Smooth muscle cell (in vitro differentiated cells): Measurements from ENCODE around the gene RAPGEF1. TPM values are rescaled to one million over a fixed set of nuclear protein-coding genes. Genes with fewer than 3 reads are reported as not detected.

Experiments
- DNase-seq: peaks from one replicate; lab custom pipeline; 2025; ENCODE audit not compliant: unreplicated experiment; lab: John Stamatoyannopoulos, UW
- H2AFZ ChIP-seq: fragments of 200-600 bp; sonication (generic); 2 replicates; pipeline ENCODE4 v1.6.0; 2016; ENCODE audit warnings: antibody characterized with exemption, low read depth, mild to moderate bottlenecking
- H3F3A ChIP-seq: fragments of 200-600 bp; sonication (generic); 2 replicates; pipeline ENCODE4 v1.6.0; 2017; ENCODE audit warnings: antibody characterized with exemption, low read depth
- H3K27ac ChIP-seq: fragments of 200-600 bp; sonication (generic); 2 replicates; pipeline ENCODE4 v1.5.1; 2016; ENCODE audit warnings: low read depth, mild to moderate bottlenecking
- H3K27me3 ChIP-seq: fragments of 200-600 bp; sonication (generic); 2 replicates; pipeline ENCODE4 v1.6.1; 2016; ENCODE audit warnings: low read depth, mild to moderate bottlenecking
- H3K36me3 ChIP-seq: fragments of 200-600 bp; sonication (generic); 2 replicates; pipeline ENCODE4 v1.5.1; 2016; ENCODE audit warnings: low read depth
- H3K4me1 ChIP-seq: fragments of 200-600 bp; sonication (generic); 2 replicates; pipeline ENCODE4 v1.5.1; 2016; ENCODE audit warnings: low read depth
- H3K4me2 ChIP-seq: fragments of 200-600 bp; sonication (generic); 2 replicates; pipeline ENCODE4 v1.6.0; 2016; ENCODE audit warnings: mild to moderate bottlenecking
- H3K4me3 ChIP-seq: fragments of 200-600 bp; sonication (generic); 2 replicates; pipeline ENCODE4 v1.5.1; 2016; ENCODE audit warnings: mild to moderate bottlenecking
- H3K79me2 ChIP-seq: fragments of 200-600 bp; sonication (generic); 2 replicates; pipeline ENCODE4 v1.6.0; 2016; ENCODE audit warnings: low read depth, mild to moderate bottlenecking
- H3K9ac ChIP-seq: fragments of 200-600 bp; sonication (generic); 2 replicates; pipeline ENCODE4 v1.6.0; 2016; ENCODE audit warnings: low read depth
- H3K9me3 ChIP-seq: fragments of 200-600 bp; sonication (generic); replicated peaks from 2 replicates; pipeline ENCODE4 v1.5.1; 2016; ENCODE audit warnings: low read depth
- H4K20me1 ChIP-seq: fragments of 200-600 bp; sonication (generic); 2 replicates; pipeline ENCODE4 v1.6.0; 2016; ENCODE audit warnings: low read depth
- WGBS: methylation state at CpG from one replicate; pipeline ENCODE4 v1.1.7; 2016; ENCODE audit warnings: low lambda C conversion rate; 5-methylcytosine and 5-hydroxymethylcytosine counted together
- polyA plus RNA-seq: library from polyadenylated mRNA; unstranded; fragments of >200 nt; fragmentation: Nextera tagmentation; extraction: Ambion mirVana; gene quantifications from 2 replicates; pipeline ENCODE4 v1.2.1, GENCODE V29; 2016
- total RNA-seq: library from RNA; depleted of rRNA; stranded (reverse); fragments of >200 nt; gene quantifications from 2 replicates; pipeline ENCODE4 v1.2.3, GENCODE V29; 2014
- TF ChIP-seq, protein P1 (sequence below): fragments of 200-600 bp; sonication (generic); IDR thresholded peaks from 2 replicates; pipeline ENCODE4 v1.5.1; 2017; ENCODE audit warnings: borderline replicate concordance, mild to moderate bottlenecking, antibody characterized with exemption; ENCODE audit not compliant: insufficient read depth, poor library complexity, severe bottlenecking

Gene RAPGEF1
- total and polyA plus RNA-seq, 2 experiments from 2014 or later = 16.4 to 17.8 TPM

DNA sequence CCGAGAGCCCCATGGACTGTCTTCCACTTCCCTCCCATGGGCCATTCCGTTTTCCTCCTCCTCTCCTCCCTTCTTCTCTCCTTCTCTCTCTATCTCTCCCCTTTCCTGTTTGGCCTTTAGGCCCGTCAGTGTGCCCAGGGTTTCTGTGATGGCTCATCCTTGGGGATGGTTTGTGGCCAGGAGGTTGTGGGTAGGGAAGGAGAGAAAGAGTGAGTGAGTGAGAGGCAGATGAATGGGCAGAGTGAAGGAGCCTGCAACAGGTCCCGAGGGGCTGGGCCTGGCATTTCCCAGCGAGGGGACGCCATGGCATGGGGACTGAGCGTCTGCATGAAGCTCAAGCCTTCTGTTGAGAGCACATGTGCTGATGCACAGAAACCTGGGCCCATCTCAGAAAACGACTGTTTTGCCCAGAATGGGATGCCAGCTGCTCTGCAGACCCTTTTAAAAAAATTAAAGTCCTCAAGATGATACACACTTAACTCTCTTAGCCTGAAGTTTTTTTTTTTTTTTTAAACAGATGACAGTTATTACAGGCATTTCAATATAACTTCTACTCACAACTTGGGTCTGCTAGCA is 125.4 kb downstream of the RAPGEF1 start:
- Histone ChIP-seq H2AFZ (no peak overlapping the region), H3K27me3 (no peaks in the 10 kb centered on the region), H3K4me1 (peaks cover 5% of the 10 kb centered on the region), H3K4me3 (no peak overlapping the region), H4K20me1 (peaks cover under 1% of the 10 kb centered on the region), H3K79me2 (no peaks in the 10 kb centered on the region), H3K27ac (no peak overlapping the region), H3K9me3 (no peaks in the 10 kb centered on the region), H3K4me2 (no peak overlapping the region), H3K9ac (no peak overlapping the region), H3K36me3 (no peaks in the 10 kb centered on the region), H3F3A (peaks cover 8% of the 10 kb centered on the region)
- TF ChIP-seq, protein P1, sequence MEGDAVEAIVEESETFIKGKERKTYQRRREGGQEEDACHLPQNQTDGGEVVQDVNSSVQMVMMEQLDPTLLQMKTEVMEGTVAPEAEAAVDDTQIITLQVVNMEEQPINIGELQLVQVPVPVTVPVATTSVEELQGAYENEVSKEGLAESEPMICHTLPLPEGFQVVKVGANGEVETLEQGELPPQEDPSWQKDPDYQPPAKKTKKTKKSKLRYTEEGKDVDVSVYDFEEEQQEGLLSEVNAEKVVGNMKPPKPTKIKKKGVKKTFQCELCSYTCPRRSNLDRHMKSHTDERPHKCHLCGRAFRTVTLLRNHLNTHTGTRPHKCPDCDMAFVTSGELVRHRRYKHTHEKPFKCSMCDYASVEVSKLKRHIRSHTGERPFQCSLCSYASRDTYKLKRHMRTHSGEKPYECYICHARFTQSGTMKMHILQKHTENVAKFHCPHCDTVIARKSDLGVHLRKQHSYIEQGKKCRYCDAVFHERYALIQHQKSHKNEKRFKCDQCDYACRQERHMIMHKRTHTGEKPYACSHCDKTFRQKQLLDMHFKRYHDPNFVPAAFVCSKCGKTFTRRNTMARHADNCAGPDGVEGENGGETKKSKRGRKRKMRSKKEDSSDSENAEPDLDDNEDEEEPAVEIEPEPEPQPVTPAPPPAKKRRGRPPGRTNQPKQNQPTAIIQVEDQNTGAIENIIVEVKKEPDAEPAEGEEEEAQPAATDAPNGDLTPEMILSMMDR = no peak
- no peak for DNase-seq
- 88% methylated on average over 8 of the region's 8 CpGs for WGBS

- peaks cover 5% of the 10 kb centered on the region for H4K20me1 ChIP-seq
- H3K9me3 ChIP-seq = no peaks in the 10 kb centered on the region
- TF ChIP-seq, protein P1 = no peak
- DNase-seq = no peak
- no peak overlapping the region for H3K4me2 ChIP-seq
- peaks cover 10% of the 10 kb centered on the region for H3K4me1 ChIP-seq
- no peak overlapping the region for H3K4me3 ChIP-seq
- no peak overlapping the region for H3K9ac ChIP-seq
- peaks cover 13% of the 10 kb centered on the region for H3F3A ChIP-seq
- no peaks in the 10 kb centered on the region for H3K27me3 ChIP-seq
- H3K27ac ChIP-seq = no peak overlapping the region
- 98% methylated on average over 8 of the region's 8 CpGs for WGBS
- H2AFZ ChIP-seq = no peak overlapping the region
- no peaks in the 10 kb centered on the region for H3K79me2 ChIP-seq
- no peaks in the 10 kb centered on the region for H3K36me3 ChIP-seq
Measured at GRCh38 chr9:131613921-131614320, 126.0 kb downstream of the RAPGEF1 start.

GRCh38 chr9:131612851-131613250 is 127.0 kb downstream of the RAPGEF1 start:
- no peak overlapping the region for H3K4me3 ChIP-seq
- no peak overlapping the region for H3K27ac ChIP-seq

More at GRCh38 chr9:131612851-131613250, 127.0 kb downstream of the RAPGEF1 start:
- no peaks in the 10 kb centered on the region for H3K27me3 ChIP-seq
- H3K79me2 ChIP-seq = no peaks in the 10 kb centered on the region
- H3K9me3 ChIP-seq = no peaks in the 10 kb centered on the region
- no peaks in the 10 kb centered on the region for H3K36me3 ChIP-seq
- peaks cover 20% of the 10 kb centered on the region for H3K4me1 ChIP-seq
- WGBS = 89% methylated on average over 7 of the region's 7 CpGs
- no peak for DNase-seq
- H3F3A ChIP-seq = peaks cover 18% of the 10 kb centered on the region
- peaks cover 15% of the 10 kb centered on the region for H4K20me1 ChIP-seq
- TF ChIP-seq, protein P1 = no peak
- H3K4me2 ChIP-seq = no peak overlapping the region
- H2AFZ ChIP-seq = no peak overlapping the region
- no peak overlapping the region for H3K9ac ChIP-seq
